T47D (cell line): ENCODE data around the gene SPCS1.

ENCODE experiments used
- DNase-seq, 2 experiments: peaks; one replicate each; pipeline versions ENCODE4 v3.0.0 to v3.0.0-alpha.2; 2011 to 2012; ENCODE audit warnings: low read depth in 1 of 2, low spot score in 1 of 2
- JUND ChIP-seq: IDR thresholded peaks from 2 replicates; pipeline ENCODE4 v1.6.1; 2012; ENCODE audit warnings: low read depth
- in situ Hi-C: cut with HindIII; loops from 2 replicates; pipeline ENCODE4 v1.10.0; 2016; ENCODE audit warnings: low sequenced_read_pairs, low pct_unique_long_range_greater_than_20kb

Gene SPCS1

DNA sequence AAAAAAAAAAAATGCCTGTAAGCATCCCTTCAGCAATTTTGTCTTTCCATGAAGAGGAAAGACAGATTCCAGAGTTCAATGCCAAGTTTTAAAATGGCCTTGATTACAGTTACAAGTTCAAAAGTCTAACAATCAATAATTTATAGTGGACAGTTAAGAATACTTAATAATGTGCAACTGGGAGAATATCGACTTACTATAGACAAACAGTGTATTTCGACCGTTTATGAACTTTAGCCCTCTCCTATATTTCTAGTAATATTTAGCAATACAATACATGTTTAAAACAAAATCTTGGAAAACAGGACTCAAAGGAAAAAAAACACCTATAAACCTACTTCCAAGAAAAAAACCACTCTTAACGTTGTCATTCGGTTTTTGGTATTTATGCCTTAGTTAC, 21.7 kb upstream of the SPCS1 start:
- no peak for TF ChIP-seq JUND
- in situ Hi-C loops: no loop called here
- no peak for DNase-seq

DNA sequence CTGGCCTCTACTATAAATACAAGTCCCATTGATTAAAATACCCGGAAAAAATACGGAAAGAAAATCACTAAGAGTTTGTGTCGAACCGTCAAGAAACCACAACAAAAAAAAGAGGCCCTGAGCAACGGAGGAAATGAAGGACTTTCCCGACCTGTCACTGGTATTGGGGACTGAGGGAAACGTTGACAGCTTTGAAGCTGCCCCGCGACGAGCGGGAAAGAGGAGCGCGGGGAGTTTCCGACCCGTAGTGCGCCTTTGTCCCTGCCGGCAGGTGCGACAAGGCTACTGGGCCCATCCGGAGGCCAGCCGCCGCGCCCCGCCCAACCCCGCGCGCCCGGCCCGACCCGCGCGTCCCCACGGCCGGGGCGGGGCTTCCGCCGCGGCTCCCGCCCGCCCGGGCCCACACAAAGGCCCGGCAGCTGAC, 20.6 kb upstream of the SPCS1 start:
- in situ Hi-C loops: no loop called here
- TF ChIP-seq JUND: no peak
- DNase-seq: peak; percentile 67 to 82

DNA sequence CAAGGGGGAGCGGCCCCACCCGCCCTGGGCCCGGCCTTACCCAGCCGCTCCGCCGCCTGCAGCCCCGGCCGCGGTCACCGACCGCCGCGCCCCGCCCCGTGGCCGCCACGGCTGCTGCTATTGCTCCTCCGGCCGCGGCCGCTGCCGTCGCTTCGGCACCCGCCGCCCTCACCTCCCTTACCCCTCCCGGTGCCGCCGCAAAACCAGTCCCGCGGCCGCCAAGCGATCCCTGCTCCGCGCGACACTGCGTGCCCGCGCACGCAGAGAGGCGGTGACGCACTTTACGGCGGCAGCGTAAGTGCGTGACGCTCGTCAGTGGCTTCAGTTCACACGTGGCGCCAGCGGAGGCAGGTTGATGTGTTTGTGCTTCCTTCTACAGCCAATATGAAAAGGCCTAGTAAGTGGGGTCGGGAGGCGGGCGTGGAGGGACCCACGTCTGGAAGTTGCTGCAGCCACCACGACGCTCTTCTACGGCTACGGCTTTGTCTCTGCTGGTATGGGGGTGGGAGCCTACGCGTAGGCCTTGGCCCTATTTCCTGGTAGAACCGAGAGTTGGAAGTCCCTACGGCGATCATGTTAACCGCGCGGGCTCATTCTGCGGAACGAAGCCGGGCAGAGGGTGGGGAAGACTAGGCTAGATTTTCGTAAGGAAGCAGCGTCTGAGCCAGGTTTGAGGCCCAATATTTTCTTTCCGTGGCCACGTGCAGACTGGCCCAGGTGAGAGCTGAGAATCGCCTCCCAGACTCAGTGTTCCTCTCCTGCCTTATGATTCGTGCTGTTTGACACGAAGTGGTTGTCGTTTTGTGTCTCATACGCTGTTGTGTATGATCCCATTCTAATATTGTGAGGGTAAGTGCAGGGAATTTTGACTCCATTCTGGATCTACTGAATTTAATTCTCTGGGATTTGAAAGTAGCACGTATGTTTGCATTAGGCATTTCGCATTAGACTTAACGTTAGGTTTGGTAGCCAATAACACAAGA, 19.9 kb upstream of the SPCS1 start, which contains the start of the genes GNL3 and PBRM1:
TSS of gene GNL3 (plus strand) at position 324 of the 983 bp plus-strand sequence. CDS start at position 385, 61 bp downstream.
TSS of gene PBRM1 (minus strand) at position 205 of the 983 bp plus-strand sequence.
- in situ Hi-C loops: no loop called here
- no peak for TF ChIP-seq JUND

DNA sequence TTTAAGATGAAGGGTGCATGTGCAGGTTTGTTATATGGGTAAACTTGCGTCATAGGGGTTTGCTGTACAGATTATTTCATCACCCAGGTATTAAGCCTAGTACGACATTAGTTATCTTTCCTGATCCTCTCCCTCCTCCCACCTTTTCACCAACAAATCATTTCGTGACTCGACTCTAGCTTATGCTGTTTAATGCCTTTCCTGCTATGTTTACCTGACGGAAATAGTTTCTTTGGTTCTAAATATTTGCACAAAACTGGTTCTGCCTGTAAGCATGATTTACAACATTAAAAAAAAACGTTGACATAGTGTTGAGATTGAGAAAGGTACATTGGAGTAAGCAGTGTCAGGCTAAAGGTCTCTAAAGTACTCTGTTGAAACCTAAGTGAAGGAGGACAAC, 17.6 kb upstream of the SPCS1 start:
- TF ChIP-seq JUND: no peak
- in situ Hi-C loops: no loop called here
- DNase-seq: peak; percentile 35 to 69

More for the DNA sequence above, 19.9 kb upstream of the SPCS1 start, which contains the start of the genes GNL3 and PBRM1:
- peak; percentile 74 to 95 for DNase-seq

DNA sequence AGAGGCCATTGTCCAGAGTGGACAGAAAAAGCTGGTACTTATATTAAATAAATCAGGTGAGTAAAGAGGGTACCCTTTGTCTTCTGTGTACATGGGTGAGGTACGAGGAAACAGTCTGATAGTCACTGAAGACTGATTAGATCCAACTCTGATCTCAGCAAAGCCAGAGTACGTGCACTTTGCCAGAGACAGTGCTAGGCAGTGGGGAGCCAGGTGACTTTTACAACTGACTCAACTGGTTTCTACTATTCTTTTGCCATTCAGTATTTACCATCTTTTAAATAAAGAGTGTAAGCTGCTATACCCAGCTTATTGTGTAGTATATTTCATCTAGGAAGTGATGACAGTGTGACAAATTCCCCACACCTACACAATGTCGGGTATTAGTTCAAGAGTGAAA, 16.8 kb upstream of the SPCS1 start:
- no peak for TF ChIP-seq JUND
- no peak for DNase-seq
- in situ Hi-C loops: no loop called here

DNA sequence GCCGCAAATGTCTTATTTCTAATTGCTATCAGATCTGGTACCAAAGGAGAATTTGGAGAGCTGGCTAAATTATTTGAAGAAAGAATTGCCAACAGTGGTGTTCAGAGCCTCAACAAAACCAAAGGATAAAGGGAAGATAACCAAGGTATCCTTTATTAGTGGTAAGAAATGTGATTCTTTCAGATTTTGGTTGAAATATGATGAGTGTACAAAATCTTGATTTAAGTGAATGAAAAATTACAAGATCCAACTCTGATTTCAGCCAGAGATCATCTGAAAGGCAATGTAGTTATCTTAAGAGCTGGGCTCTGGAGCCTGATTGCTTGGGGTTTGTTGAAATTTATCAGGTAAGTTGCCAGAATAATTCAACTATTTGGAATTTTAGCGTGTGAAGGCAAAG, 15.3 kb upstream of the SPCS1 start:
- in situ Hi-C loops: no loop called here
- no peak for TF ChIP-seq JUND
- no peak for DNase-seq

DNA sequence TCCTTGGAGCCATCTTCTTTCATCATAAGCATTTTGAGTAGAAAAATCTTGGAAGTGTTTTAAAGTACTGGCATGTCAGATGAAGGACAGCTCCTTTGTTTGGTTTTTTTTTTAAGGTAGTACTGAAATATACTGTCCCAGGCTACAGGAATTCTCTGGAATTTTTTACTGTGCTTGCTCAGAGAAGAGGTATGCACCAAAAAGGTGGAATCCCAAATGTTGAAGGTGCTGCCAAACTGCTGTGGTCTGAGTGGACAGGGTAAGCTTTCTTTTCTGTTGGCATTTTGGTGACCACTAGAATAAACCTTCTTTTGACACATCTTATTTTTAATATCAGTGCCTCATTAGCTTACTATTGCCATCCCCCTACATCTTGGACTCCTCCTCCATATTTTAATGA, 12.8 kb upstream of the SPCS1 start:
- no peak for TF ChIP-seq JUND
- no peak for DNase-seq
- in situ Hi-C loops: no loop called here

DNA sequence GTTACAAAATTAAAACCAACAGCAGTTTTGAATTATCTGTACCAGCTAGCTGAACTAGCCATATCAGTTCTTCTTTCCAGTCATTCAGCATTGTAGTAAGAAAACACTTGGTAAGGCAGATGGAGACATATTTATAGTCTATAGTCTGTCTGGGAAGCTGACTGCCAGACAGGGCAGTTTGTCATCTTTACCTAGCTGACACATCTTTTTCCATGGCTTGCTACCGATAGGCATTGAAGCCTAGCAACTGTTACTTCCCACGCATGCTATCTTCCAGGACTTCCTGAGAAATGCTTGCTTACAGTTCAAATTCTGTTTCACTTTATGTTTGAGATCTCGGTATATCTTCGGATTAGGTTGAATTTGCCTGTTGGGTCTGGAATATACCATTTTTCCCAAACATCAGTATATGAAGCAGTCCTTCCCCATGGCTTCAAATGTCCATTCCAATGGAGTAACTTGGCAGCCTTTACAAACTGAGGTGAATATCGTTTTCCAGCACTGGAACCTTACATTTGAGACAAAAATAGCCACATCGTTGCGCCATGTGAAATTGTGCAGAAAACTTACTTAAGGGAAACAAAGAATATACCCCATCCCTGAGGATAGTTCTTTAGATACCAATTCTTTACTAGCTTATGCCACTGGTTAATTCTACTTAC, 11.2 kb upstream of the SPCS1 start:
- no peak for DNase-seq
- in situ Hi-C loops: no loop called here
- TF ChIP-seq JUND: no peak

DNA sequence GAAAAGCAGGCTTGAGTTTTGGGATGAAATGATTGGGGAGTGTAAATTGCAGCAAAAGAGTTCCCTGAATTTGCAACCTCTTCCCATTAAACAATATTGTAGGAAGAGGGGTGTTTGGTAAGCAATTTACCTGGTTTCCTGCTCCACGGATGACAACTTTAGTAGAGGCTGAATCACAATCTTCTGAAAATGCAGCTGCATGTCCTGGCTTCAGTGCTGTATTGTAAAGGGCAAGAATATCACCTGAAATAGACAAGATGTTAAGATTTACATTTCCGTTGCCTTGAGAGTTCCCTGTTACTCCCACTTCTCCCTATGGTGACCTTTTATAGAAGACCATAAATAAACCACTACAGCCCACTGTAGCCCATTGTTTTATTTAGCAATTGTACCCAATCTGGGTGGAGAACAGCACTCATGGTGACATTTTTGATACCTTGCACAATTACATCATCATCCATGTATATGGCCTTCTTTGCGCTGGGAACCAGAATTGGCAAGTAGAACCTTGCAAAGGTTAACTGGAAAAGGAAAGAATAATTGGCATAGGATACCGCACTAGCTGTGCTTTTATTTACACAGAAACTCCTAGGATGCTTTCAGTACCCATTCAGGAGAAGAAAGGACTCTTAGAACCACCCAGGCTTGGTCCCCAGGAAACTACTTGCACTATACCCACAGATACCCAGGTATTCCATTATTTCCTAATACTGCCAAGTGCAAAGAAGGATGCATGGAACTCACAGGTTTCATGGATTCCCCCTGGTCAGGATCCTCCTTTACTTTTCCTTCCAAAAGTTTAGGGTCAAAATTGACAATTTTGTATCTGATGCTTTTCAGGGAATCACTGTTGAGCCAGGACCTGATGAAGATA, 9.9 kb upstream of the SPCS1 start:
- TF ChIP-seq JUND: no peak
- no peak for DNase-seq
- in situ Hi-C loops: no loop called here

DNA sequence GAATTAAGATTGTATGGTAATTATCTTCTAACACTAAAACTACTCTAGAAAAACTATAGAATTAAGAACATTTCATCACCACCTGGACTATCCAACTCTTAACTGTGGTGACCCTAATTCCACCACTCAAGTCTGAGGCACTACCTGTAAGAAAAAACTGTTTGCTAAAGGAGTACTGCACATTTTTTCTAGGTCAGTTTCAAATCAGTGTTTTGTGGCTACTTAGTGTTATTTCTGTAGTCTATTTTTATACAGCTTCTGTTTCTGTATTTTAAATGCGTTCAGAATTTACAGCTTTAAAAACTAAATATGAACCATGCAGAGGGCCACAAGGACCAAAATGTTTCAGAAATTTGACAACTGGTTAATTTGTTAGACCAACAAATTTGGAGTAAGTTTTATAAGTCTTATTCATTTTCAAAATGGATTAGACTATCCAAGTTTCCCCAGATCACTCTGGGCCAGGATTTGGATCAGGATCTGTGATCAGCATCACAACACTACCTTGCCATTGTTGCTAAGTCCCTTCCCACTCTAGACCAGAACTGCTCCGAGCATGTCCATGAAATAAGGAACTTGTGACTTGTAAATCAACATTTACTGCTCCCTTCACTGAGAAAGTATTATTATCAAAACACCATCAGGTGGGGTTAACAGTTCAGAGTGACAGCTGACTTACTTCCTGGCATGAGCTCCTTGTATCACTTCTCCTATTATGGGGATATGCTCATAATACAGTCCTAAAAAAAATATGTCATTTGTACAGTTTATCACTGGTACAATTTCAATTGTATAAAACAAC, 8.9 kb upstream of the SPCS1 start:
- in situ Hi-C loops: no loop called here
- TF ChIP-seq JUND: no peak
- no peak for DNase-seq

DNA sequence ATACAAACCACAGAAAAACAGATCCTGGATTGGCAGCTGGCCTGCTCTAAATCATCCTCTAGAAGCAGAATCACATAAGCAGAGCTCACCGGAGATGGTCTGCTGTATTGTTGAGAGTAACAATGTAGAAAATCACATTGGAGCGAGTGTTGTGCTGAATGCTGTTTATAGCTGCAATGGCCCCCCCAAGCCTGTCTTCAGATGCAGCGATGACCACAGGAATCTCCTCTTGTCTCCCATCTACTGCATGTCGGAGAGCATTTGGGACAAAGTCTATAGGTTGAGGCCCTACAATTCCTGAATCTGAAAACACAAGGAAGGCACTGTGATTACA, 8.3 kb upstream of the SPCS1 start:
- in situ Hi-C loops: no loop called here
- DNase-seq: no peak
- no peak for TF ChIP-seq JUND

DNA sequence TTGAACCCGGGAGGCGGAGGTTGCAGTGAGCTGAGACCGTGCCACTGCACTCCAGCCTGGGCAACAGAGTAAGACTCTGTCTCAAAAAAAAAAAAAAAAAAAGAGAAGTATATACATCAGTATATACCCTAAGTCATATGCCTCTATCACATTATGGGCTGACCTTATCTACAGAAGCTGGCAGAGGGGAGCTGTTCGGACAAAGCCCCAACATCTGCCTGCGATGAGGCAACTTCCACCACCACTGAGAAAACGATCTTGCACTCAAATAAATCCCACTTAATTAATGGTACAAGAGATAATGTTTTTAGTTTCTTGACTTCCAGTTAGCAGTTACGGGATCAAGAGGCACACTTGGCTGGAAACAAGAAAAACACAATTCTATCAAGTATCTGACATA, 2.6 kb upstream of the SPCS1 start:
- DNase-seq: no peak
- in situ Hi-C loops: no loop called here
- TF ChIP-seq JUND: no peak
